Measurements from ENCODE around the gene RNF144A. TPM values are rescaled to one million over a fixed set of nuclear protein-coding genes. Genes with fewer than 3 reads are reported as not detected.

Gene RNF144A
- total and polyA plus RNA-seq, 2 of the 13 experiments (the other 11 are each of a cell fraction or from before 2014, with no cell fraction given), result 13.9 to 16.5 TPM

GRCh38 chr2:7048762-7049294 is 131.6 kb downstream of the RNF144A start:
- no peak overlapping the region for H3K27ac ChIP-seq (ENCODE audit: extremely low read length, insufficient read depth, low read length)
- H3K4me3 ChIP-seq (replicated peaks in 1 of 3; ENCODE audit: insufficient read depth in 1 of 3, low read depth in 2 of 3, low read length in 3 of 3), result no peak overlapping the region
- H3K36me3 ChIP-seq (replicated peaks in 1 of 2; ENCODE audit: control insufficient read depth in 1 of 2, insufficient read depth in 2 of 2, low read length in 2 of 2), result 0 out of 5 replicates have a peak, but pooled peaks cover 0 to 8% of the 10 kb centered on the region in 2 experiments
- no peak overlapping the region for H3K4me2 ChIP-seq (ENCODE audit: low read depth, low read length)
- no peak overlapping the region for H3K9ac ChIP-seq (ENCODE audit: insufficient read depth, low read depth, low read length)
- no peak for TF ChIP-seq REL (CRISPR knock-in tag; conservative IDR thresholded peaks at IDR 0.05)
- no peak for TF ChIP-seq CENPT (CRISPR knock-in tag; IDR thresholded peaks at IDR 0.05; ENCODE audit: low read depth)
- no peak for TF ChIP-seq ZNF761 (CRISPR knock-in tag; conservative IDR thresholded peaks at IDR 0.05)
- TF ChIP-seq TEAD3 (CRISPR knock-in tag; optimal IDR thresholded peaks at IDR 0.05; ENCODE audit: borderline replicate concordance), result no peak
- no peak for TF ChIP-seq JARID2 (CRISPR knock-in tag; IDR thresholded peaks at IDR 0.05; ENCODE audit: insufficient replicate concordance)
- TF ChIP-seq TSC22D2 (CRISPR knock-in tag; IDR thresholded peaks at IDR 0.05; ENCODE audit: borderline replicate concordance), result no peak
- no peak for TF ChIP-seq POLR2G (IDR thresholded peaks at IDR 0.05; ENCODE audit: low read depth, low read length)
- no peak for TF ChIP-seq ZNF597 (CRISPR knock-in tag; IDR thresholded peaks at IDR 0.05)
- no peak for TF ChIP-seq ZKSCAN8 (CRISPR knock-in tag; IDR thresholded peaks at IDR 0.05; ENCODE audit: borderline replicate concordance)
- TF ChIP-seq BCL3 (CRISPR knock-in tag; IDR thresholded peaks at IDR 0.05), result no peak
- no peak for TF ChIP-seq NR2F1 (CRISPR knock-in tag; IDR thresholded peaks at IDR 0.05)
- no peak for TF ChIP-seq ELK4 (CRISPR knock-in tag; IDR thresholded peaks at IDR 0.05; ENCODE audit: borderline replicate concordance)
- TF ChIP-seq TCF7 (IDR thresholded peaks at IDR 0.05; ENCODE audit: low read depth), result no peak
- no peak for TF ChIP-seq ZNF362 (CRISPR knock-in tag; IDR thresholded peaks at IDR 0.05; ENCODE audit: borderline replicate concordance)
- no peak for TF ChIP-seq PAF1 (CRISPR knock-in tag; IDR thresholded peaks at IDR 0.05)
- no peak for TF ChIP-seq SAP130 (CRISPR knock-in tag; IDR thresholded peaks at IDR 0.05; ENCODE audit: low read depth)
- no peak for TF ChIP-seq ZKSCAN5 (CRISPR knock-in tag; IDR thresholded peaks at IDR 0.05)
- no peak for TF ChIP-seq DBP (CRISPR knock-in tag; IDR thresholded peaks at IDR 0.05; ENCODE audit: not compliant biosample characterization)
- no peaks in the 10 kb centered on the region for H3K79me2 ChIP-seq (ENCODE audit: insufficient read depth, low read length)
- no peak for DNase-seq (ENCODE audit: low spot score)
- FAIRE-seq, result no peak
- ChIA-PET POLR2A (no interaction called here), CTCF (ENCODE audit: low intra/inter-chr PET ratio, low total read pairs) (no interaction called here)
- no peak for ATAC-seq
- in situ Hi-C loops (cut with HindIII; ENCODE audit: extremely low pct_ligation_motif_present, low pct_unique_long_range_greater_than_20kb), result no loop called here
- WGBS (ENCODE audit: low lambda C conversion rate), result 82% methylated on average over 4 of the region's 4 CpGs
- H3K4me1 ChIP-seq (ENCODE audit: insufficient read depth, low read length), result no peaks in the 10 kb centered on the region
- no peaks in the 10 kb centered on the region for H3K9me3 ChIP-seq (ENCODE audit: low read length)
- H3K27me3 ChIP-seq (ENCODE audit: control insufficient read depth in 1 of 2, insufficient read depth in 2 of 2, low read length in 2 of 2), result no peaks in the 10 kb centered on the region
- H2AFZ ChIP-seq (ENCODE audit: low read length), result no peak overlapping the region
- intact Hi-C loops (cut with micrococcal nuclease; ENCODE audit: unreplicated experiment), result no loop called here
- BruUV-seq (replicated peaks), result no TSS peak
- no peaks in the 10 kb centered on the region for H4K20me1 ChIP-seq (ENCODE audit: insufficient read depth, low read length)

Measured in HepG2 (cell line).